22Rv1 (cell line): ENCODE measurements around the gene OPN1MW.
"Not testable (repeated sequence)": the region's sequence is repeated elsewhere in the genome, so short reads cannot be mapped to it uniquely, and the experiment has no call there.

ENCODE experiments used
- H3K27ac ChIP-seq: fragments of 450-650 bp; 2 replicates; pipeline ENCODE4 v1.5.1; 2017

The OPN1MW gene

DNA sequence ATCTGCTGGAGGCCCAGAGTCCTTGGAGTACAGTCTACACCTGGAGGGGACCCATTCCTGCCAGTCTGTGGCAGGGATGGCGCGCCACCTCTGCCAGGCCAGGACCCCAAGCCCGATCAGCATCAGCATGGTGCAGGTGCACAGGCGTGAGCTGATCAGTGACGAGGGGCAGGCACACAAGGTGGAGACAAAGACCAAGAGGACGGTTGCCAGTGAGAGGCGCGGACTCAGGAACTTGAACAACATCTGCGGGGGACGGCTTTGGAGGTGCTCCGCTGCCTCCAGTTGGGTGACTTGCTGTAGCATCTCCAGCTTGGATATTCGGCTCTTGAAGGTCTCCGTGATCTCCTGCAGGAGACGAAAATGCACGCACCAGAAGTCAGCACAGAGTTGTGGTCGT, 51.2 kb downstream of the OPN1MW start:
- not testable (repeated sequence) for H3K27ac ChIP-seq

- H3K27ac ChIP-seq = not testable (repeated sequence)
These were observed 56.7 kb downstream of the OPN1MW start for GRCh38 chrX:154238939-154239559.

GRCh38 chrX:154239982-154240503, 57.6 kb downstream of the OPN1MW start:
- not testable (repeated sequence) for H3K27ac ChIP-seq
